Endodermal cell (in vitro differentiated cells): ENCODE measurements around the gene HPSE2. TPM values are rescaled to one million over a fixed set of nuclear protein-coding genes. Genes with fewer than 3 reads are reported as not detected.

Source experiments
- DNase-seq: peaks from one replicate; pipeline ENCODE4 v3.0.0-alpha.2; 2017
- H3K27ac ChIP-seq: 2 replicates; pipeline ENCODE4 v1.5.1; 2013; ENCODE audit warnings: mild to moderate bottlenecking, low read depth, low read length, moderate library complexity
- H3K27me3 ChIP-seq: 2 replicates; pipeline ENCODE4 v1.6.1; 2013; ENCODE audit warnings: mild to moderate bottlenecking, low read length, moderate library complexity; ENCODE audit not compliant: insufficient read depth, control insufficient read depth, poor library complexity, severe bottlenecking
- H3K36me3 ChIP-seq: 2 replicates; pipeline ENCODE4 v1.7.0; 2013; ENCODE audit warnings: mild to moderate bottlenecking, low read length, moderate library complexity; ENCODE audit not compliant: control insufficient read depth, insufficient read depth
- H3K4me1 ChIP-seq: one replicate; pipeline ENCODE4 v1.7.0; 2013; ENCODE audit warnings: low read length; ENCODE audit not compliant: control insufficient read depth, insufficient read depth
- H3K4me3 ChIP-seq: 2 replicates; pipeline ENCODE4 v1.5.1; 2013; ENCODE audit warnings: mild to moderate bottlenecking, low read length, moderate library complexity
- H3K9ac ChIP-seq: 2 replicates; pipeline ENCODE4 v1.6.1; 2013; ENCODE audit warnings: mild to moderate bottlenecking, low read length, moderate library complexity; ENCODE audit not compliant: poor library complexity, severe bottlenecking; ENCODE audit errors: extremely low read depth
- H3K9me3 ChIP-seq: 2 replicates; pipeline ENCODE4 v1.6.1; 2013; ENCODE audit warnings: mild to moderate bottlenecking, low read length, moderate library complexity; ENCODE audit not compliant: control insufficient read depth
- H3K27ac Mint-ChIP-seq: 2 replicates; pipeline ENCODE4 v1.8.0; 2020; ENCODE audit warnings: mixed read lengths
- H3K27me3 Mint-ChIP-seq: 2 replicates; pipeline ENCODE4 v1.8.0; 2021; ENCODE audit warnings: mild to moderate bottlenecking, mixed read lengths; ENCODE audit not compliant: insufficient read depth
- H3K36me3 Mint-ChIP-seq: 2 replicates; pipeline ENCODE4 v1.8.0; 2020; ENCODE audit warnings: low read depth, mixed read lengths
- H3K4me1 Mint-ChIP-seq: 2 replicates; pipeline ENCODE4 v1.8.0; 2020; ENCODE audit warnings: mixed read lengths
- H3K4me3 Mint-ChIP-seq: 2 replicates; pipeline ENCODE4 v1.8.0; 2020; ENCODE audit warnings: mild to moderate bottlenecking, moderate library complexity, mixed read lengths
- H3K9me3 Mint-ChIP-seq: 2 replicates; pipeline ENCODE4 v1.8.0; 2020; ENCODE audit warnings: mild to moderate bottlenecking, mixed read lengths
- CTCF ChIP-seq: fragments of 200-600 bp; sonication (generic); conservative IDR thresholded peaks from 2 replicates; pipeline ENCODE4 v1.5.0; 2021; ENCODE audit warnings: antibody characterized with exemption, mild to moderate bottlenecking
- WGBS, 2 experiments: methylation state at CpG; one replicate each; pipeline versions ENCODE4 v1.1.5 to v1.1.7; 2013; ENCODE audit warnings: missing lambda C conversion rate in 2 of 2, mixed read lengths in 1 of 2; ENCODE audit not compliant: insufficient coverage in 1 of 2, insufficient read length in 1 of 2; 5-methylcytosine and 5-hydroxymethylcytosine counted together
- total RNA-seq, 2 donors: library from RNA; stranded (reverse); fragmentation: NEBNext Ultra II Directional in 1 of 2; extraction: Animal tissue kit (Norgen Biotek cat#: 25700) in 1 of 2; gene quantifications; 2 replicates in 1 of 2; 3 replicates in 1 of 2; pipeline ENCODE4 v1.2.1, GENCODE V29; 2021

The HPSE2 gene
- total RNA-seq, 2 donors from 2014 or later = 0.07 to 0.11 TPM

DNA sequence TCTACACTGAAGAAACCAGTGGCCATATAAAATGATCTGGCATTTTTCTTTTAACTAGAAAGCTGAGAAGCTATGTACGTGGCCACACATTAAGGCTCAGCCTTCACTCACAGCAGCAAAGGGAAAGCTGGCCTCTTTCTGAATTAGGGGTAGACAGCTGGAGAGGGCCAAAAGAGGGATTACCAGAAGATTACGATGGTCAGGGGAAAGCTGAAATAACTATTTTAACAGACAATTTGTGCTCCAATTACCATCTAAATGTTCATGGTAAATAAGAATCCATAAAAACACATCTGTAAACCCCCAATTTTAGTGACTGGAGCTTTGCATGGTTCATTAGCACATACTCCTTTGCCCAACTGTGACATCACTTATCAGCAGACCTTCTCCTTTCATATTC lies 314.3 kb downstream of the HPSE2 start:
- H3K4me1 ChIP-seq = no peaks in the 10 kb centered on the region
- Mint-ChIP-seq H3K9me3 (no peaks in the 10 kb centered on the region), H3K4me3 (no peak overlapping the region), H3K27ac (no peak overlapping the region), H3K27me3 (no peaks in the 10 kb centered on the region), H3K36me3 (no peaks in the 10 kb centered on the region), H3K4me1 (peaks cover 2% of the 10 kb centered on the region)
- WGBS, 2 experiments = 82 to 100% methylated on average over 1 to 2 of the region's 2 CpGs
- no peaks in the 10 kb centered on the region for H3K27me3 ChIP-seq
- no peak for DNase-seq
- no peak overlapping the region for H3K4me3 ChIP-seq
- H3K36me3 ChIP-seq = no peaks in the 10 kb centered on the region
- no peak overlapping the region for H3K27ac ChIP-seq
- H3K9me3 ChIP-seq = no peaks in the 10 kb centered on the region
- no peak for TF ChIP-seq CTCF
- no peak overlapping the region for H3K9ac ChIP-seq

DNA sequence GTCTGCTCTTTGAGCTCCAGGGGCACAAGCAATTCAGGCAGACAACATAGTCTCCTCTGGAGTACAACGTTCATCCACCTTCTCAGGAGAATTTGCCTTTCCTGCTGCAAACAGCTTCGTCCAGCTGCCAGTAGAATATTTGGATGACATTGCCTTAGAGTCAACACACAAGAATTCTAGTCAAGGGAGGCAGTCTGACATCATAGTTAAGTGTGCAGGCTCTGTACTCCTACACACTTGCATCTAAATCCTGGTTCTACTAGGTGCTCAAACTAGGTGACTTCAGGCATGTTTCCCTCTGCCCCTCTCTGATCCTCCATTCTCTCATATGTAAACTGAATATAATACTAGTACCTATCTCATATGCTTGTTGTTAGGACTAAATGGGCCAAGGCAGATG lies 314.8 kb downstream of the HPSE2 start:
- Histone ChIP-seq H3K4me3 (no peak overlapping the region), H3K27me3 (no peaks in the 10 kb centered on the region), H3K9ac (no peak overlapping the region), H3K27ac (no peak overlapping the region), H3K9me3 (no peaks in the 10 kb centered on the region), H3K4me1 (no peaks in the 10 kb centered on the region), H3K36me3 (no peaks in the 10 kb centered on the region)
- TF ChIP-seq CTCF = no peak
- WGBS, 2 experiments = 83 to 86% methylated on average over 2 of the region's 2 CpGs
- Mint-ChIP-seq H3K9me3 (no peaks in the 10 kb centered on the region), H3K4me3 (no peak overlapping the region), H3K36me3 (no peaks in the 10 kb centered on the region), H3K4me1 (peaks cover 2% of the 10 kb centered on the region), H3K27ac (no peak overlapping the region), H3K27me3 (no peaks in the 10 kb centered on the region)
- DNase-seq = no peak

DNA sequence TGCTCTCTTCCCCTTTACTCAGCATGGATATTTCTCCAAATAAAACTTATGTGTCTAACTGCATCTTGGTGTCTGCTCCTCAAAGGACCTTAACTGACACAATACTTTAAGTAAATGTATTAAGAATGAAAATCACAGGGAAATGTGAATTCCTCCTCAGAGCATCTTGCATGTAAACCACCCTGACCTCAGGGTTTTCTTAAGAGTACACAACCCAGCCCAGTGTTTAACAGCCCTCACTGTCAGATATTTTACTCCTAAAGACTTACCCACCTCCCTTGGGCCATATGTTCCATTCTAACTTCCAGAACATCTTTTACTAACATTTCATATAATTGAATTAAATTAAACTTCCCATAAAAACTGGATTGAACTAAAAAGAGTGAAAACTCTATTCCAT lies 315.3 kb downstream of the HPSE2 start:
- no peaks in the 10 kb centered on the region for H3K9me3 ChIP-seq
- no peaks in the 10 kb centered on the region for H3K27me3 ChIP-seq
- TF ChIP-seq CTCF = no peak
- no peaks in the 10 kb centered on the region for H3K36me3 Mint-ChIP-seq
- no peaks in the 10 kb centered on the region for H3K27me3 Mint-ChIP-seq
- no peak overlapping the region for H3K4me3 ChIP-seq
- H3K27ac Mint-ChIP-seq = no peak overlapping the region
- H3K36me3 ChIP-seq = no peaks in the 10 kb centered on the region
- DNase-seq = no peak
- H3K4me1 Mint-ChIP-seq = peaks cover 2% of the 10 kb centered on the region
- H3K9me3 Mint-ChIP-seq = no peaks in the 10 kb centered on the region
- H3K27ac ChIP-seq = no peak overlapping the region
- no peaks in the 10 kb centered on the region for H3K4me1 ChIP-seq
- no peak overlapping the region for H3K9ac ChIP-seq
- no peak overlapping the region for H3K4me3 Mint-ChIP-seq
